H9 (cell line): ENCODE results near the gene FNDC3A. TPM values are rescaled to one million over a fixed set of nuclear protein-coding genes. Genes with fewer than 3 reads are reported as not detected.

ENCODE experiments used
- DNase-seq: peaks from one replicate; pipeline ENCODE4 v3.0.0-alpha.2; 2017
- H2AFZ ChIP-seq: one replicate; pipeline ENCODE4 v1.6.1; 2013; ENCODE audit warnings: mild to moderate bottlenecking, low read length, control low read depth, moderate library complexity
- H2AK5ac ChIP-seq: 2 replicates; pipeline ENCODE4 v1.6.1; 2013; ENCODE audit warnings: low read length, control low read depth, mixed read lengths; ENCODE audit not compliant: insufficient read length
- H2BK120ac ChIP-seq: one replicate; pipeline ENCODE4 v1.6.1; 2013; ENCODE audit warnings: low read depth, mild to moderate bottlenecking, low read length, control low read depth, inconsistent platforms; ENCODE audit not compliant: poor library complexity, severe bottlenecking
- H2BK12ac ChIP-seq: 2 replicates; pipeline ENCODE4 v1.6.1; 2013; ENCODE audit warnings: low read length, control low read depth, mixed read lengths, low read depth; ENCODE audit not compliant: insufficient read length
- H2BK15ac ChIP-seq: 2 replicates; pipeline ENCODE4 v1.6.1; 2013; ENCODE audit warnings: low read depth, low read length, control low read depth
- H2BK20ac ChIP-seq: one replicate; pipeline ENCODE4 v1.6.1; 2013; ENCODE audit warnings: low read depth, mild to moderate bottlenecking, low read length, control low read depth, inconsistent platforms; ENCODE audit not compliant: poor library complexity, severe bottlenecking
- H2BK5ac ChIP-seq: 2 replicates; pipeline ENCODE4 v1.6.1; 2013; ENCODE audit warnings: low read length, control low read depth, mixed read lengths; ENCODE audit not compliant: insufficient read length
- H3K14ac ChIP-seq: 2 replicates; pipeline ENCODE4 v1.6.1; 2013; ENCODE audit warnings: low read length, control low read depth; ENCODE audit not compliant: insufficient read depth
- H3K18ac ChIP-seq: 2 replicates; pipeline ENCODE4 v1.6.1; 2013; ENCODE audit warnings: low read depth, mild to moderate bottlenecking, mixed read lengths, low read length, control low read depth; ENCODE audit not compliant: insufficient read length
- H3K23ac ChIP-seq: 2 replicates; pipeline ENCODE4 v1.6.1; 2013; ENCODE audit warnings: low read length, control low read depth, mixed read lengths, low read depth; ENCODE audit not compliant: insufficient read length
- H3K23me2 ChIP-seq: 2 replicates; pipeline ENCODE4 v1.6.1; 2013; ENCODE audit warnings: low read depth, mild to moderate bottlenecking, mixed read lengths, low read length, control low read depth; ENCODE audit not compliant: insufficient read length, poor library complexity, severe bottlenecking
- H3K27ac ChIP-seq: 2 replicates; pipeline ENCODE4 v1.5.1; 2013; ENCODE audit warnings: low read length, control low read depth, mixed read lengths, low read depth; ENCODE audit not compliant: insufficient read length
- H3K27me3 ChIP-seq: 2 replicates; pipeline ENCODE4 v1.6.1; 2013; ENCODE audit warnings: low read length, control low read depth, inconsistent platforms; ENCODE audit not compliant: insufficient read depth
- H3K4ac ChIP-seq: 2 replicates; pipeline ENCODE4 v1.6.1; 2013; ENCODE audit warnings: low read depth, mild to moderate bottlenecking, control low read depth, inconsistent platforms, low read length, moderate library complexity
- H3K4me1 ChIP-seq: 2 replicates; pipeline ENCODE4 v1.6.1; 2013; ENCODE audit warnings: low read length, control low read depth, inconsistent platforms; ENCODE audit not compliant: insufficient read depth
- H3K4me2 ChIP-seq: 2 replicates; pipeline ENCODE4 v1.6.1; 2013; ENCODE audit warnings: low read length, control low read depth, mixed read lengths; ENCODE audit not compliant: insufficient read length, insufficient read depth
- H3K56ac ChIP-seq: 2 replicates; pipeline ENCODE4 v1.6.1; 2013; ENCODE audit warnings: low read depth, mild to moderate bottlenecking, mixed read lengths, low read length, control low read depth; ENCODE audit not compliant: insufficient read length
- H3K79me1 ChIP-seq: 2 replicates; pipeline ENCODE4 v1.6.1; 2013; ENCODE audit warnings: low read depth, mild to moderate bottlenecking, moderate library complexity, low read length, control low read depth, inconsistent platforms; ENCODE audit not compliant: insufficient read depth, poor library complexity, severe bottlenecking
- H3K79me2 ChIP-seq: 2 replicates; pipeline ENCODE4 v1.6.1; 2013; ENCODE audit warnings: low read length, control low read depth, inconsistent platforms; ENCODE audit not compliant: insufficient read depth
- H3K9ac ChIP-seq: 2 replicates; pipeline ENCODE4 v1.6.1; 2013; ENCODE audit warnings: low read length, control low read depth, mixed read lengths; ENCODE audit not compliant: insufficient read length; ENCODE audit errors: extremely low read depth
- H3K9me3 ChIP-seq: one replicate; pipeline ENCODE4 v1.6.1; 2013; ENCODE audit warnings: low read depth, low read length, inconsistent platforms; ENCODE audit not compliant: control insufficient read depth
- H3T11ph ChIP-seq: one replicate; pipeline ENCODE4 v1.6.1; 2013; ENCODE audit warnings: mild to moderate bottlenecking, low read length, control low read depth, inconsistent platforms
- H4K20me1 ChIP-seq: one replicate; pipeline ENCODE4 v1.6.1; 2013; ENCODE audit not compliant: control insufficient read depth, insufficient read length, insufficient read depth
- H4K5ac ChIP-seq: 2 replicates; pipeline ENCODE4 v1.6.1; 2013; ENCODE audit warnings: low read depth, mild to moderate bottlenecking, mixed read lengths, low read length, control low read depth; ENCODE audit not compliant: insufficient read length
- H4K8ac ChIP-seq: replicated peaks from 2 replicates; pipeline ENCODE4 v1.6.1; 2013; ENCODE audit warnings: low read length, control low read depth, mixed read lengths, low read depth; ENCODE audit not compliant: insufficient read length
- H4K91ac ChIP-seq: 2 replicates; pipeline ENCODE4 v1.6.1; 2013; ENCODE audit warnings: low read depth, mild to moderate bottlenecking, moderate library complexity, mixed read lengths, low read length, control low read depth; ENCODE audit not compliant: insufficient read length
- H3K27ac Mint-ChIP-seq, 3 experiments: 2 replicates in 2 of 3; 3 replicates in 1 of 3; pipeline ENCODE4 v1.8.0; 2020 to 2021; ENCODE audit warnings: mixed read lengths in 3 of 3, mild to moderate bottlenecking in 1 of 3, moderate library complexity in 1 of 3
- H3K27me3 Mint-ChIP-seq: 2 replicates; pipeline ENCODE4 v1.8.0; 2021; ENCODE audit warnings: low read depth, mild to moderate bottlenecking, moderate library complexity, mixed read lengths
- H3K36me3 Mint-ChIP-seq, 3 experiments: 2 replicates in 2 of 3; 3 replicates in 1 of 3; pipeline ENCODE4 v1.8.0; 2020 to 2021; ENCODE audit warnings: low read depth in 3 of 3, mixed read lengths in 3 of 3; ENCODE audit not compliant: insufficient read depth in 1 of 3
- H3K4me1 Mint-ChIP-seq, 2 experiments: 2 replicates each; pipeline ENCODE4 v1.8.0; 2020; ENCODE audit warnings: mixed read lengths in 2 of 2
- H3K4me3 Mint-ChIP-seq, 2 experiments: 2 replicates in 1 of 2; 3 replicates in 1 of 2; pipeline ENCODE4 v1.8.0; 2020 to 2021; ENCODE audit warnings: mild to moderate bottlenecking in 2 of 2, mixed read lengths in 2 of 2, moderate library complexity in 1 of 2
- H3K9me3 Mint-ChIP-seq, 2 experiments: 2 replicates in 1 of 2; 3 replicates in 1 of 2; pipeline ENCODE4 v1.8.0; 2020; ENCODE audit warnings: mild to moderate bottlenecking in 2 of 2, mixed read lengths in 2 of 2, moderate library complexity in 1 of 2
- WGBS: extraction: QIAGEN DNeasy Blood & Tissue Kit; methylation state at CpG from one replicate; pipeline ENCODE4 v1.1.7; 2013; ENCODE audit warnings: missing lambda C conversion rate, low lambda C conversion rate, mixed read lengths; ENCODE audit not compliant: insufficient read length; ENCODE audit errors: extremely low coverage; 5-methylcytosine and 5-hydroxymethylcytosine counted together
- total RNA-seq: library from RNA; stranded (reverse); gene quantifications from 2 replicates; pipeline ENCODE4 v1.2.1, GENCODE V29; 2021
- TF ChIP-seq, protein P1 (sequence below): fragments of 200-600 bp; sonication (generic); conservative IDR thresholded peaks from 3 replicates; pipeline ENCODE4 v1.8.0; 2021; ENCODE audit warnings: antibody characterized with exemption, mild to moderate bottlenecking

The FNDC3A gene
- total RNA-seq, 1 experiment from 2014 or later, result 27.4 TPM

GRCh38 chr13:49213539-49213938 lies 237.8 kb downstream of the FNDC3A start:
- Histone ChIP-seq H3K18ac (no peak overlapping the region), H2BK5ac (no peak overlapping the region), H2BK15ac (no peak overlapping the region), H3K23ac (no peak overlapping the region), H4K8ac (no peak overlapping the region), H3K79me1 (no peaks in the 10 kb centered on the region), H3K14ac (no peak overlapping the region), H2AK5ac (no peak overlapping the region), H3K27ac (no peak overlapping the region), H3K4me2 (no peak overlapping the region), H4K5ac (no peak overlapping the region), H3K27me3 (peaks cover 14% of the 10 kb centered on the region; the same call in 1 of the 2 replicates), H3K56ac (no peak overlapping the region), H4K20me1 (no peaks in the 10 kb centered on the region), H4K91ac (no peak overlapping the region), H2AFZ (no peak overlapping the region), H2BK120ac (no peak overlapping the region), H3K23me2 (peaks cover 7% of the 10 kb centered on the region), H3K4ac (no peak overlapping the region), H2BK12ac (no peak overlapping the region), H3K79me2 (no peaks in the 10 kb centered on the region), H3K9me3 (no peaks in the 10 kb centered on the region), H2BK20ac (no peak overlapping the region), H3K4me1 (no peaks in the 10 kb centered on the region; the same call in 1 of the 2 replicates), H3T11ph (no peak overlapping the region), H3K9ac (no peak overlapping the region)
- no peak overlapping the region for H3K4me3 Mint-ChIP-seq
- TF ChIP-seq, protein P1, sequence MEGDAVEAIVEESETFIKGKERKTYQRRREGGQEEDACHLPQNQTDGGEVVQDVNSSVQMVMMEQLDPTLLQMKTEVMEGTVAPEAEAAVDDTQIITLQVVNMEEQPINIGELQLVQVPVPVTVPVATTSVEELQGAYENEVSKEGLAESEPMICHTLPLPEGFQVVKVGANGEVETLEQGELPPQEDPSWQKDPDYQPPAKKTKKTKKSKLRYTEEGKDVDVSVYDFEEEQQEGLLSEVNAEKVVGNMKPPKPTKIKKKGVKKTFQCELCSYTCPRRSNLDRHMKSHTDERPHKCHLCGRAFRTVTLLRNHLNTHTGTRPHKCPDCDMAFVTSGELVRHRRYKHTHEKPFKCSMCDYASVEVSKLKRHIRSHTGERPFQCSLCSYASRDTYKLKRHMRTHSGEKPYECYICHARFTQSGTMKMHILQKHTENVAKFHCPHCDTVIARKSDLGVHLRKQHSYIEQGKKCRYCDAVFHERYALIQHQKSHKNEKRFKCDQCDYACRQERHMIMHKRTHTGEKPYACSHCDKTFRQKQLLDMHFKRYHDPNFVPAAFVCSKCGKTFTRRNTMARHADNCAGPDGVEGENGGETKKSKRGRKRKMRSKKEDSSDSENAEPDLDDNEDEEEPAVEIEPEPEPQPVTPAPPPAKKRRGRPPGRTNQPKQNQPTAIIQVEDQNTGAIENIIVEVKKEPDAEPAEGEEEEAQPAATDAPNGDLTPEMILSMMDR, result no peak
- no peak overlapping the region for H3K27ac Mint-ChIP-seq
- no peak for DNase-seq
- peaks cover 34% of the 10 kb centered on the region for H3K27me3 Mint-ChIP-seq
- H3K4me1 Mint-ChIP-seq, result peaks cover 22 to 23% of the 10 kb centered on the region in 2 experiments
- peaks cover 4 to 26% (median 9%) of the 10 kb centered on the region in 3 experiments; a peak in 6 of 7 replicates for H3K36me3 Mint-ChIP-seq
- H3K9me3 Mint-ChIP-seq, result no peaks in the 10 kb centered on the region
- no CpG with 5 or more reads among the region's 1 CpG for WGBS
